Right renal pelvis (tissue), 4 donors: ENCODE data around the gene RIMS3. TPM values are rescaled to one million over a fixed set of nuclear protein-coding genes. Genes with fewer than 3 reads are reported as not detected.

ENCODE experiments used
- DNase-seq, 4 donors: peaks; one replicate each; pipeline ENCODE4 v3.0.0-alpha.2; 2013; ENCODE audit warnings: low read depth in 4 of 4, low spot score in 3 of 4, missing footprints in 1 of 4
- polyA plus RNA-seq, 4 donors: library from polyadenylated mRNA; unstranded; fragments of 120-200 nt; gene quantifications; one replicate each; pipeline ENCODE4 v1.2.1, GENCODE V29; 2013; ENCODE audit not compliant: insufficient read length in 4 of 4

RIMS3 gene
- polyA plus RNA-seq, 4 donors, result 1.7 to 1.8 (median 1.7) TPM

GRCh38 chr1:40658751-40659648, 6.5 kb downstream of the RIMS3 start:
- DNase-seq, result no peak

DNA sequence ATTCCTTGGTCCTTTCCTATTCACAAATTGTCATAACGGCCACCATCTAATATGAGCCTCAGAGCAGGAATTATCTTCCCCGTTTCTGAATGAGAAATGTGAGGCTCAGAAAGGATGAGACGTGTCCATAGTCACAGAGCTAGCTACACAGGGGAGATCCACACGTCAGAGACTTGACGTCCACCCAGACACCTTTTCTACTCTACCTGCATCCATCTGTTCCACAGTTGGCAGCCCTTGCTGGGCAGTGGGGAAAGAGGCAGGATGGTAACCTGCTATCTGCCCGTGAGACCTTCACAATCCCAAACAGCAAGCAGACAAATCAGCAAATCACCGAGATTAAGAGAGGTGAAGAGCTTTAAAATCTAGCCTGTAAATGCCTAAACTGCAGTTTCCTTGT, 8.4 kb downstream of the RIMS3 start:
- no peak for DNase-seq

DNA sequence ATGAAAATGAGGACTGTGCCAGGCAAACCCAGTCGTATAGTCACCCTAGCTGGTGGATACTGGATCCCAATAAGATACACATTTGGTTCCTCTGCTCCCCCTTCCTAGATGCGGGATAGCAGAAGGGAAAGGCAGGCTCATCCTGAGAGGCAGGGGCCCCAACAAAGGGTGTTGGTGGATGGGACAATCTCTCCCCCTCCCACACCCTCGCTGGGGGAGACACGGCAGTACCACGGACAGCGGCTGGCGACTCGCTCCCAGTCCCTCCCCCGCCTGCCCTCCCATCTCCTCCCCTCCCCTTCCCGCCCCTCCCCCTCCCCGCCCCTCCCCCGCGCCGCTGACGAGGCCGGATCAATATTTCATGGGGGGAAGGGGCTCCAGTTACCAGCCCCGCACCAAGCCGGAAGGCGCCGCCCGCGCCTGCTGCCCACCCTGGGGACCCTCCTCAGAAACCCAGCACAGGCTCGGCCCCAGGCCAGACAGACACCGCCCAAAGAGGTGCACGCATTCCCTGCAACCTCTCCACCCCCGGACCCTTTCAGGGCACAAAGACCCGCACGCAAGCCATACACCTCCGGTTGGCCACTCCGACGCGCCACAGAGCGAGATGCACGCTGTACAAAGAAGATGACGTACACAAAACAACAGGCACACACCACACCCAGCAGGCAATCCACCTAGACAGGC, 11.5 kb downstream of the RIMS3 start:
- DNase-seq, result no peak

- no peak for DNase-seq
These were observed 12.5 kb downstream of the RIMS3 start for GRCh38 chr1:40652979-40653378.

- DNase-seq, result no peak
These were observed 13.0 kb downstream of the RIMS3 start for GRCh38 chr1:40652468-40652867.

DNA sequence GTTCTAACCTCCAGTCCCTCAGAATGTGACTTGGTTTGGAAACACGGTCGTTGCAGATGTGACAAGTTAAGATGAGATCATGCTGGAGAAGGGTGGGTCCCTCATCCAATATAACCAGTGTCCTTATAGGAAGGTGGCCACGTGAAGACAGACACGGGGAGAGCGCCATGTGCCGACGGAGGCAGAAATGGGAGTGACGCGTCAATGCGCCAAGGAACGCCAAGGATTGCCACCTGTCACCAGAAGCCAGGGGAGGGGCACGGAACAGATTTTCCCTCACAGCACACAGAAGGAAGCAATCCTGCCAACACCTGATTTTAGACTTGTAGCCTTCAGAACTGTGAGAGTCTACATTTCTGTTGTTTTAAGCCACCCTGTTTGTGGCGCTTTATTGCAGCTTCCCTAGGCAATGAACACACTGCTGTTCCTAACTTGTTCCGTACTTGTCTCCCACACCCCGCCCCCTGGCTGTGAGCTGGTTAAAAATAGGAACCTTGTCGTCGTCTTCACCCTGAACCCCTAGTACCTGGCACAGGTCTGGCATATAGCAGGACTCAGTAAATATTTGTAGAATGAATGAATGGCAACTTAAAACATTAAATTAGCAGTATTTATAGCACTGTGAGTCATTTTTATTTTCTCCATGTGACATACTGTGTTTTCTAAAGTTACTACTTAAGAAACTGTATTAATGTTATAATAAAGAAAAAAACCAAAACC, 14.2 kb downstream of the RIMS3 start:
- DNase-seq, result no peak

GRCh38 chr1:40650075-40650474, 15.4 kb downstream of the RIMS3 start:
- no peak for DNase-seq

DNA sequence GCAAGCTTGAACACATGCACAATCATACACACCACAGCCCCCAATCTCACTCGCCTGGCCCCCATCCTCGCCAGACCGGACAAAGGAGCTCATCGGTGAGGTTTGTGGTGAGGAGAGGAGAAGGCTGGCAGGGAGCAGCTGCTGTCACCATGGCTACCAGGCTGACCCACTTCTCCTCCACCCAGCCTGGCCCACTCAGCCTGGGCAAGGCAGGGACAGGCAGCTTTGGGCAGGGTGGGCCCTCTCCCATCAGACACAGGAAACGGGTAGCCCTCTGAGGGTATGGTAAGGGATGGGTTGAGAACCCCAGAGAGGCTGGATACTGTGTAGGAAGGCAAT, 15.9 kb downstream of the RIMS3 start:
- DNase-seq, result no peak

GRCh38 chr1:40648928-40649591, 16.4 kb downstream of the RIMS3 start:
- DNase-seq, result no peak

DNA sequence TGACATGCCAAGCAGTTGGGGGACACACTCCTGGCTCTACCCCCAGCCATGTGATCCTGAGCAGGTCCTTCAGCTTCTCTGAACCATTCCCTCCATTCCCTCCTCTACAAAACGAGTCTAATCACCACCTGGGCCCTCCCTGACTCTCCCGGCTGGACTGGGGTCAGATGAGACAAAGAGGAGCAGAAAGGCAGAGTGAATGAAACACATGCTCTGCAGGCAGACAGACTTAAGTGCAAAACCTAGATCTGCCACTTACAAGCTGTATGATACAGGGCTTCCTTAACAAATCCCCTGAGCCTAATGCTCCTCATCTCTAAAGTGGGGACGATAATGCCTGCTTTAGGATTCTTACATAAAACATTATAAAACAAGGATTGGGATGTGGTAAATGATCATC, 17.3 kb downstream of the RIMS3 start:
- DNase-seq, result no peak

- DNase-seq, result no peak
These were observed 19.2 kb downstream of the RIMS3 start for GRCh38 chr1:40646315-40646714.

DNA sequence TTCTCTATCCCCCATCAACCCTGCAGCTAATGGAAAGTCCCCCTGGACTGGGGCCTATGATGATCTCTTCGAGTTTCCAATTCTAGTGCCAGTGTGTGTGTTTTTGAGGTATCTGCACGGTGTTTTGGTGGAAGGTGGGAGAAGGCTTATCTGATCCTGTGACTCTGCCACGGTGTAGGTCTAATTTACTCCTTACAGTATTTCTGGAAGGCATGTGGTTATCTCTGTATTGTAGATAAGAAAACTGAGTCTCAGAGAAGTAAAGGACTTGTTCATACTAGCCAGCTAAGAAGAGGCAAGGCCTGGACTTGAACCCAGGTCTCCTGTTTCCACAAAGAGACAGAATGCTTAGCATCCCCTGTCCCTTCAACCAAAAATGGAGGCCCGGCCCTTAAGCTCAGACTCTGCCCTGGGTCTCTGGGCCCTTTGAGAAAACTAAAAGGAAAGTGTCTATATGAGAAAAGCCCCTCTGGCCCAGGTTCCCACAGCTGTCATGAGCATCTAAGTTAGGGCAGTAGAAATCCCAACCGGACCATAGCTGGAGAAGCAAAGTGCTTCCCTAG, 20.3 kb downstream of the RIMS3 start:
- no peak for DNase-seq

DNA sequence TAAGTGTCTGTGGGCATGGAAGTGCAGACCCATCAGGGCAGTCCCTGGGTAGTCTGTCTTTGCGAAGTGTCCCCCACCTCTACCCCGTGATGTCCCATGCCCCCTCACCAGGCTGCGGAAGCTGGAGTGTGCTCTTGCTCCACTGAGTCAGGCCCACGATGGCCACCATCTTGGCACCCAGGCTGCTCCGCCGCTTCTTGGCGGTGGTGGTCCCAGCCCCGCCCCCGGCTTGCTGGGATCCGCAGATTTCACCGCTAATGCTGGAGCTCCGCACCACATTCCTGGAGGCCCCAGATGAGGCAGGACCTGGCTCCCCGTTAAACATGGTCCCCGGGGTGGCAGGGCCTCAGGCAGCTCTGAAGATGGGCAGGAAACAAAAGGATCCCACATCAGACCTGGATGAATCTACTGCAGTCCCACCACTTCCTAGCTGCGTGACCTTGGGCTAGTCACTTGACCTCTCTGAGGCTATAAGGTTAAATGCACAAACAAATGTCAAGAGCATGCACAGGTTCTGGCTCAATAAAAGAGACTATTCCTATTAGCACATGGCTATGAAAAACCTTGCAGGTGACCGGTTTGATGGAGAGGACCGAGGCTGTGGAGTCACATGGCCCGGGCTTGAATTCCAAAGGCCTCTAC, 23.8 kb downstream of the RIMS3 start:
- DNase-seq, result no peak

DNA sequence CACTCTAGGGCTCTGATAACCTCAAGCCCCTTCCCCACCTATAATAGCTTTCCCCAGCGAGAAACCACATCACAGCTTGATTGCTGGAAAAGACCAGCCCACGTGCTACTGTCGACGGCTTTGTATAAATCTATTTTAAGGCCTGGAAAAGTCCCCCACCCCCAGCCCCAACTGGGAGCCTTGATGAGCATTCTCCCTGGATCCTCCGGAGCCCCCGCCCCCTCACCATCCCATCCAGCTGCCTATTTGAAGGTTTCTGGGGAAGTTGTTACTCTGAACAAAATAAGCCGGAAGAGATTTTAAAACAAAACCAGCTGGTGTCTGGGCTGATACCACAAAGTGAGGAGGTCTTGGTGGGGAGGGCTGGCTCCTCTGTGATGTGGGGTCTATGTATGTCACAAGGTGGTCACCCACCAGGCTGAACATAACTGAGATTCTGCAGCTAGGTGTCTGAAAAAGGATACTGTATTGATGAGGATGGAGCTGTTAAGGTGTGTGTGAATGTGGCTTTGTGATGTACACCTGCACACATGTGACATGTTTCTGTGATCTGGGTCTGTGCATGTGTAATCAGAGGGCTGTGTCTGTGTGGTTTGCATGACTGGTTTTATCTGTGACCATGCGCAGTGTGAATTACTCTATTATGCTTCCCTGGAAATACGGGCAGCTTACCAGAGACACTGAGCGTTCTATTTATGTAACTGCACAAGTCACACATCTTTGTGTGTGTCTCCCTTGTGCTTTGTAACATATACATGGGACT, 25.0 kb downstream of the RIMS3 start:
- DNase-seq, result no peak

GRCh38 chr1:40638097-40639036, 27.1 kb downstream of the RIMS3 start:
- no peak for DNase-seq

GRCh38 chr1:40637470-40638007, 27.9 kb downstream of the RIMS3 start:
- no peak for DNase-seq

- DNase-seq, result no peak
These were observed 28.7 kb downstream of the RIMS3 start for GRCh38 chr1:40636777-40637176.
